Measurements from ENCODE around the gene EPN2.

Gene EPN2

GRCh38 chr17:19381741-19382444 is 144.7 kb downstream of the EPN2 start:
- in situ Hi-C loops (cut with MboI; ENCODE audit: low pct_unique_long_range_greater_than_20kb, low sequenced_read_pairs), result no loop called here
- DNase-seq, result no peak

- DNase-seq, result no peak
- in situ Hi-C loops (cut with MboI; ENCODE audit: low pct_unique_long_range_greater_than_20kb, low sequenced_read_pairs), result no loop called here
Observed at GRCh38 chr17:19382531-19383444, 145.6 kb downstream of the EPN2 start.

- no peak for DNase-seq
- in situ Hi-C loops (cut with MboI; ENCODE audit: low pct_unique_long_range_greater_than_20kb, low sequenced_read_pairs), result no loop called here
Observed at GRCh38 chr17:19383681-19384470, 146.7 kb downstream of the EPN2 start.

GRCh38 chr17:19384723-19385391 is 147.7 kb downstream of the EPN2 start:
- in situ Hi-C loops (cut with MboI; ENCODE audit: low pct_unique_long_range_greater_than_20kb, low sequenced_read_pairs), result no loop called here
- DNase-seq, result peak; percentile 55

- in situ Hi-C loops (cut with MboI; ENCODE audit: low pct_unique_long_range_greater_than_20kb, low sequenced_read_pairs), result no loop called here
- no peak for DNase-seq
Observed at GRCh38 chr17:19385521-19385983, 148.4 kb downstream of the EPN2 start.
